HUES48 (cell line): ENCODE measurements around the gene KY.
A peak's percentile ranks its signal among the peaks of the same experiment; 100 is the strongest.

ENCODE experiments used
- H3K27ac ChIP-seq: one replicate; pipeline ENCODE4 v1.7.0; 2013; ENCODE audit warnings: low read depth, low read length, inconsistent platforms
- H3K27me3 ChIP-seq: 2 replicates; pipeline ENCODE4 v1.6.1; 2013; ENCODE audit warnings: mild to moderate bottlenecking, low read length; ENCODE audit not compliant: control insufficient read depth, insufficient read depth
- H3K36me3 ChIP-seq: 2 replicates; pipeline ENCODE4 v1.6.1; 2013; ENCODE audit warnings: low read length; ENCODE audit not compliant: control insufficient read depth, insufficient read depth
- H3K4me1 ChIP-seq: 2 replicates; pipeline ENCODE4 v1.6.1; 2013; ENCODE audit warnings: mild to moderate bottlenecking, low read length; ENCODE audit not compliant: control insufficient read depth, insufficient read depth
- H3K4me3 ChIP-seq: 2 replicates; pipeline ENCODE4 v1.5.1; 2013; ENCODE audit warnings: mild to moderate bottlenecking, low read depth, low read length
- H3K9ac ChIP-seq: 2 replicates; pipeline ENCODE4 v1.6.1; 2013; ENCODE audit warnings: mild to moderate bottlenecking, low read depth, low read length, moderate library complexity
- H3K9me3 ChIP-seq: 2 replicates; pipeline ENCODE4 v1.6.1; 2013; ENCODE audit warnings: low read length; ENCODE audit not compliant: control insufficient read depth, insufficient read depth

KY gene

GRCh38 chr3:134655706-134656105 lies 4.9 kb upstream of the KY start:
- no peaks in the 10 kb centered on the region for H3K36me3 ChIP-seq
- peaks cover 63% of the 10 kb centered on the region for H3K27me3 ChIP-seq
- H3K9me3 ChIP-seq, result no peaks in the 10 kb centered on the region
- H3K27ac ChIP-seq, result no peak overlapping the region
- no peak overlapping the region for H3K9ac ChIP-seq
- peaks cover 7% of the 10 kb centered on the region for H3K4me1 ChIP-seq
- H3K4me3 ChIP-seq, result no peak overlapping the region

GRCh38 chr3:134654031-134654430 lies 3.2 kb upstream of the KY start:
- H3K4me1 ChIP-seq, result peaks cover 7% of the 10 kb centered on the region
- no peaks in the 10 kb centered on the region for H3K9me3 ChIP-seq
- H3K4me3 ChIP-seq, result no peak overlapping the region
- H3K9ac ChIP-seq, result no peak overlapping the region
- peaks cover 76% of the 10 kb centered on the region for H3K27me3 ChIP-seq
- H3K36me3 ChIP-seq, result no peaks in the 10 kb centered on the region
- no peak overlapping the region for H3K27ac ChIP-seq

GRCh38 chr3:134652886-134653630 lies 2.2 kb upstream of the KY start:
- Histone ChIP-seq H3K27me3 (peaks cover 86% of the 10 kb centered on the region), H3K9me3 (no peaks in the 10 kb centered on the region)

GRCh38 chr3:134652409-134652831 lies 1.6 kb upstream of the KY start:
- H3K9me3 ChIP-seq, result no peaks in the 10 kb centered on the region
- H3K36me3 ChIP-seq, result no peaks in the 10 kb centered on the region
- H3K27ac ChIP-seq, result no peak overlapping the region
- H3K27me3 ChIP-seq, result peaks cover 92% of the 10 kb centered on the region
- H3K9ac ChIP-seq, result no peak overlapping the region
- peaks cover 7% of the 10 kb centered on the region for H3K4me1 ChIP-seq
- no peak overlapping the region for H3K4me3 ChIP-seq

More at GRCh38 chr3:134652886-134653630, 2.2 kb upstream of the KY start:
- no peak overlapping the region for H3K9ac ChIP-seq
- H3K27ac ChIP-seq, result no peak overlapping the region
- H3K4me1 ChIP-seq, result peaks cover 7% of the 10 kb centered on the region
- no peaks in the 10 kb centered on the region for H3K36me3 ChIP-seq
- H3K4me3 ChIP-seq, result no peak overlapping the region

- Histone ChIP-seq H3K4me1 (peaks cover 7% of the 10 kb centered on the region), H3K9me3 (no peaks in the 10 kb centered on the region), H3K27me3 (peaks cover 100% of the 10 kb centered on the region), H3K9ac (no peak overlapping the region), H3K27ac (no peak overlapping the region), H3K4me3 (peak overlapping the region; percentile 58), H3K36me3 (no peaks in the 10 kb centered on the region)
These were observed 672 bp upstream of the KY start for GRCh38 chr3:134651347-134652041.

- peaks cover 7% of the 10 kb centered on the region for H3K4me1 ChIP-seq
- no peak overlapping the region for H3K4me3 ChIP-seq
- no peak overlapping the region for H3K27ac ChIP-seq
- no peak overlapping the region for H3K9ac ChIP-seq
- H3K9me3 ChIP-seq, result no peaks in the 10 kb centered on the region
- H3K36me3 ChIP-seq, result no peaks in the 10 kb centered on the region
- H3K27me3 ChIP-seq, result peaks cover 97% of the 10 kb centered on the region
These were observed 1.6 kb downstream of the KY start for GRCh38 chr3:134649106-134649705.

GRCh38 chr3:134647902-134648760 lies 2.7 kb downstream of the KY start:
- H3K27ac ChIP-seq, result no peak overlapping the region
- peaks cover 91% of the 10 kb centered on the region for H3K27me3 ChIP-seq
- no peak overlapping the region for H3K4me3 ChIP-seq
- no peak overlapping the region for H3K9ac ChIP-seq
- no peaks in the 10 kb centered on the region for H3K9me3 ChIP-seq
- H3K36me3 ChIP-seq, result no peaks in the 10 kb centered on the region
- peaks cover 9% of the 10 kb centered on the region for H3K4me1 ChIP-seq

- H3K27ac ChIP-seq, result no peak overlapping the region
These were observed 4.7 kb downstream of the KY start for GRCh38 chr3:134646086-134646485.

GRCh38 chr3:134645515-134645914 lies 5.3 kb downstream of the KY start:
- Histone ChIP-seq H3K4me3 (no peak overlapping the region), H3K36me3 (no peaks in the 10 kb centered on the region), H3K4me1 (peaks cover 10% of the 10 kb centered on the region; the same call in 1 of the 2 replicates), H3K27me3 (peaks cover 72% of the 10 kb centered on the region), H3K9ac (no peak overlapping the region), H3K27ac (no peak overlapping the region), H3K9me3 (no peaks in the 10 kb centered on the region)

More at GRCh38 chr3:134646086-134646485, 4.7 kb downstream of the KY start:
- Histone ChIP-seq H3K36me3 (no peaks in the 10 kb centered on the region), H3K9me3 (no peaks in the 10 kb centered on the region), H3K4me1 (peaks cover 10% of the 10 kb centered on the region; the same call in 1 of the 2 replicates), H3K27me3 (peaks cover 78% of the 10 kb centered on the region), H3K9ac (no peak overlapping the region), H3K4me3 (no peak overlapping the region)

- Histone ChIP-seq H3K4me3 (no peak overlapping the region), H3K36me3 (no peaks in the 10 kb centered on the region), H3K4me1 (peaks cover 10% of the 10 kb centered on the region; the same call in 1 of the 2 replicates), H3K9ac (no peak overlapping the region), H3K27ac (no peak overlapping the region), H3K9me3 (no peaks in the 10 kb centered on the region), H3K27me3 (peaks cover 66% of the 10 kb centered on the region)
These were observed 5.9 kb downstream of the KY start for GRCh38 chr3:134644731-134645514.
